ENCODE data around the gene PCDH20.
"Not testable (repeated sequence)": the region's sequence is repeated elsewhere in the genome, so short reads cannot be mapped to it uniquely, and the experiment has no call there.

PCDH20 gene

DNA sequence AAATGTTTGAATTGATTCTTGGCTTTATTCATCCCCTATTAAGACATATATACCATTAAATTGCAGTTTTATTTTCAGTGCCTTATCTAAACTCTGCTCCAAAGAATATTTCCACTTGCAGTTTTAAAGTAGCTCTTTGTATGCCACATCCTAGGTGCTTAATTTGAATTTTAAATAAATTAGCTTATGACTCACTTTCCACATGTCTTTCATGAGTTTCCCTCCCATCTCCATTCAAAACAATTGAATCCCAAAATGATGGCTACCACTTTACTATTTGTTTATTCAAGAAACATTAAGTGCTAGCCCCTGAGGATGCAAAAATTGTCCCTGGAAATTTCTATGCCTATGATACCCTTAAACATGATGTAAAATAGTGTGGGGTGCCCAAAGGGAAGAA lies 19.5 kb downstream of the PCDH20 start:
- no peak for DNase-seq (ENCODE audit: low spot score)
- H3K27ac Mint-ChIP-seq, result no peak overlapping the region
- no peaks in the 10 kb centered on the region for H3K36me3 Mint-ChIP-seq (ENCODE audit: low read depth)
- H3K27me3 Mint-ChIP-seq (ENCODE audit: low read depth), result no peaks in the 10 kb centered on the region
- H3K4me1 Mint-ChIP-seq (ENCODE audit: low read depth), result no peaks in the 10 kb centered on the region
- peaks cover 15% of the 10 kb centered on the region for H3K9me3 Mint-ChIP-seq
- no peak overlapping the region for H3K4me3 Mint-ChIP-seq

DNA sequence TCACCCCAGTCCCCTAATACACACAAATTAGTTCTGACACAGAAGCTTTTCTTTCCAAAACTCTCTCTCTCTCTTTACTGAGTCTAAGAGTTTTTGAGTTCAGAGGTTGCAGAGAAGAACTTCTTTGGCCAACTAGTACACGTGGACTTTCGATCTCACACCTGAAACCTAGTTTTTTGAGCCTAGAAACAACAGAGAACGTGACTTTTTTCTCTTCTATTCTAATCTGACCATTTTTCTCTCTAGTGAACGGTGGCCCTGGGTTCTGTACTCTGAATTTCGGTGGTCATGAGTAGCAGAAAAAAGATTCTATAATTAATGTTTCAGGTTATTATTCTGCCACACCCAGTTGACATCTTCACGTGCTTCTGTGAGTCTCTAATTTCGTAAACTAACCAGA lies 24.2 kb downstream of the PCDH20 start:
- H3K27me3 Mint-ChIP-seq (ENCODE audit: low read depth), result no peaks in the 10 kb centered on the region
- H3K4me1 Mint-ChIP-seq (ENCODE audit: low read depth), result no peaks in the 10 kb centered on the region
- DNase-seq (ENCODE audit: low spot score), result no peak
- H3K27ac Mint-ChIP-seq, result no peak overlapping the region
- H3K9me3 Mint-ChIP-seq, result peaks cover 9% of the 10 kb centered on the region
- H3K36me3 Mint-ChIP-seq (ENCODE audit: low read depth), result no peaks in the 10 kb centered on the region
- no peak overlapping the region for H3K4me3 Mint-ChIP-seq

GRCh38 chr13:61387694-61388093 lies 28.0 kb downstream of the PCDH20 start:
- Mint-ChIP-seq H3K9me3 (peaks cover 5% of the 10 kb centered on the region), H3K4me1 (ENCODE audit: low read depth) (no peaks in the 10 kb centered on the region)
- DNase-seq (ENCODE audit: low spot score), result no peak

DNA sequence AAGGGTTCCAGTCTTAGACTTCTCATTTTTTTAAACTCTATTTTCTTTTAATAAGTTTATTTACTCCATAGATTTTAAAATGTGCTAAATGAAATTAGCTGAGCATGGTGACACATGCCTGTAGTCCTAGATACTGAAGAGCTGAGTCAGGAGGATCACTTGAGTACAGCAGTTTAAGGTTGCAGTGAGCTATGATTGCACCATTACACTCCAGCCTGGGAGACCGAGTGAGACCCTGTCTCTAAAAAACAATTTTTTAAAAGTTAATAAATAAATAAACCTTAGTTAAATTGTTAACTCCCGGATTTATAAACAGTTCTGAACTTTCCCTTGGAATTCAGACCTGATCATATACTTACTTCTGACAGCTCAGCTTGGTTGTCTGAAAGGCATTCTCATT lies 32.5 kb downstream of the PCDH20 start:
- Mint-ChIP-seq H3K4me3 (no peak overlapping the region), H3K27ac (no peak overlapping the region), H3K36me3 (ENCODE audit: low read depth) (no peaks in the 10 kb centered on the region), H3K27me3 (ENCODE audit: low read depth) (no peaks in the 10 kb centered on the region), H3K9me3 (peaks cover 5% of the 10 kb centered on the region), H3K4me1 (ENCODE audit: low read depth) (no peaks in the 10 kb centered on the region)
- no peak for DNase-seq (ENCODE audit: low spot score)

More at GRCh38 chr13:61387694-61388093, 28.0 kb downstream of the PCDH20 start:
- Mint-ChIP-seq H3K27me3 (ENCODE audit: low read depth) (no peaks in the 10 kb centered on the region), H3K4me3 (no peak overlapping the region), H3K36me3 (ENCODE audit: low read depth) (no peaks in the 10 kb centered on the region), H3K27ac (no peak overlapping the region)

DNA sequence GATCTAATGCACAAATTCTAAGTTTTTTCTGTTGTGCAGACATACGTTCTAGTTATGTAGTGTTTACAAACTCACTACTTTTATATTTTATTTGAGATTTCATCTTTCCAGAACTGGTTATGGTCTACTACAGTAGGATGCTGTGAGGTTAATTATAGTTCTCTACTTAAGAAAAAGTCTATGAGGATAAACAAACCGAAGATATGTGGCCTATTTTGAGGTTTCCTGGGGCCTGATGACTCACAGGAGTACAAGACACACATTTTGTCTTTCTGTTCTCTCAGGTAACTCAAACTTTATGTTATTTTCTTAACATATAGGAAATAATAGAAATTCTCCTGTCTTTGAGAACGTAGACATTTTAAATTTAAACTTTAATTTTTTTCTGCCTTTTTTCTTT lies 45.1 kb downstream of the PCDH20 start:
- Mint-ChIP-seq H3K27me3 (ENCODE audit: low read depth) (no peaks in the 10 kb centered on the region), H3K36me3 (ENCODE audit: low read depth) (no peaks in the 10 kb centered on the region), H3K4me1 (ENCODE audit: low read depth) (no peaks in the 10 kb centered on the region), H3K4me3 (no peak overlapping the region), H3K27ac (no peak overlapping the region), H3K9me3 (peaks cover 25% of the 10 kb centered on the region)
- DNase-seq (ENCODE audit: low spot score), result no peak

- H3K27me3 Mint-ChIP-seq (ENCODE audit: low read depth); H3K36me3 Mint-ChIP-seq (ENCODE audit: low read depth); H3K27ac Mint-ChIP-seq; DNase-seq (ENCODE audit: low spot score); H3K4me3 Mint-ChIP-seq; H3K4me1 Mint-ChIP-seq (ENCODE audit: low read depth): not testable (repeated sequence)
- H3K9me3 Mint-ChIP-seq, result peaks cover 34% of the 10 kb centered on the region
These were observed 51.0 kb downstream of the PCDH20 start for GRCh38 chr13:61364690-61365089.

DNA sequence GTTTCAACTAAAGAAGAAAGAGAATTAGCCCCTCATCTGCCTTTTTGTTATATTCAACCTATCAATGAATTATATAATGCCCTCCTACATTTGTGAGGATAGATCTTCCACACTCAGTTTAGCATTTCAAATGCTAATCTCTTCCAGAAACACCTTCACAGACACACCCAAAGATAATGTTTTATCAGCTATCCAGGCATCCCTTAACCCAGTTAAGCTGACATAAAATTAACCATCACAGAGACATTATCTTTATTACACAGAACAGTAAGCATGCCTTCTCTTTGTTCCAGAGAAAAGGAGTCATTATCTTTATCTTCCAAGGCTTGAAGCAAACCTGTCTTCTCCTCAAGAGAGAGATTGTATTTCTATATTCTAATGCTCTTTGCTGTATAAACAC lies 53.1 kb downstream of the PCDH20 start:
- Mint-ChIP-seq H3K4me1 (ENCODE audit: low read depth) (no peaks in the 10 kb centered on the region), H3K4me3 (no peak overlapping the region), H3K9me3 (peaks cover 42% of the 10 kb centered on the region), H3K27ac (no peak overlapping the region), H3K36me3 (ENCODE audit: low read depth) (no peaks in the 10 kb centered on the region), H3K27me3 (ENCODE audit: low read depth) (no peaks in the 10 kb centered on the region)
- no peak for DNase-seq (ENCODE audit: low spot score)

All from T-helper 2 cell treated with Interferon-gamma antibody and Interleukin-4, amounts not matched to agents 5 μg/mL and 100 μg/mL, for 36 hours (primary cell).